Smooth muscle cell (in vitro differentiated cells): ENCODE measurements around the gene PPM1N. TPM values are rescaled to one million over a fixed set of nuclear protein-coding genes. Genes with fewer than 3 reads are reported as not detected.

Source experiments
- DNase-seq: peaks from one replicate; lab custom pipeline; 2025; ENCODE audit not compliant: unreplicated experiment; lab: John Stamatoyannopoulos, UW
- H2AFZ ChIP-seq: fragments of 200-600 bp; sonication (generic); 2 replicates; pipeline ENCODE4 v1.6.0; 2016; ENCODE audit warnings: antibody characterized with exemption, low read depth, mild to moderate bottlenecking
- H3F3A ChIP-seq: fragments of 200-600 bp; sonication (generic); 2 replicates; pipeline ENCODE4 v1.6.0; 2017; ENCODE audit warnings: antibody characterized with exemption, low read depth
- H3K27ac ChIP-seq: fragments of 200-600 bp; sonication (generic); 2 replicates; pipeline ENCODE4 v1.5.1; 2016; ENCODE audit warnings: low read depth, mild to moderate bottlenecking
- H3K27me3 ChIP-seq: fragments of 200-600 bp; sonication (generic); 2 replicates; pipeline ENCODE4 v1.6.1; 2016; ENCODE audit warnings: low read depth, mild to moderate bottlenecking
- H3K36me3 ChIP-seq: fragments of 200-600 bp; sonication (generic); 2 replicates; pipeline ENCODE4 v1.5.1; 2016; ENCODE audit warnings: low read depth
- H3K4me1 ChIP-seq: fragments of 200-600 bp; sonication (generic); 2 replicates; pipeline ENCODE4 v1.5.1; 2016; ENCODE audit warnings: low read depth
- H3K4me2 ChIP-seq: fragments of 200-600 bp; sonication (generic); 2 replicates; pipeline ENCODE4 v1.6.0; 2016; ENCODE audit warnings: mild to moderate bottlenecking
- H3K4me3 ChIP-seq: fragments of 200-600 bp; sonication (generic); 2 replicates; pipeline ENCODE4 v1.5.1; 2016; ENCODE audit warnings: mild to moderate bottlenecking
- H3K79me2 ChIP-seq: fragments of 200-600 bp; sonication (generic); 2 replicates; pipeline ENCODE4 v1.6.0; 2016; ENCODE audit warnings: low read depth, mild to moderate bottlenecking
- H3K9ac ChIP-seq: fragments of 200-600 bp; sonication (generic); 2 replicates; pipeline ENCODE4 v1.6.0; 2016; ENCODE audit warnings: low read depth
- H3K9me3 ChIP-seq: fragments of 200-600 bp; sonication (generic); replicated peaks from 2 replicates; pipeline ENCODE4 v1.5.1; 2016; ENCODE audit warnings: low read depth
- H4K20me1 ChIP-seq: fragments of 200-600 bp; sonication (generic); 2 replicates; pipeline ENCODE4 v1.6.0; 2016; ENCODE audit warnings: low read depth
- CTCF ChIP-seq: fragments of 200-600 bp; sonication (generic); IDR thresholded peaks from 2 replicates; pipeline ENCODE4 v1.5.1; 2017; ENCODE audit warnings: borderline replicate concordance, mild to moderate bottlenecking, antibody characterized with exemption; ENCODE audit not compliant: insufficient read depth, poor library complexity, severe bottlenecking
- WGBS: methylation state at CpG from one replicate; pipeline ENCODE4 v1.1.7; 2016; ENCODE audit warnings: low lambda C conversion rate; 5-methylcytosine and 5-hydroxymethylcytosine counted together
- polyA plus RNA-seq: library from polyadenylated mRNA; unstranded; fragments of >200 nt; fragmentation: Nextera tagmentation; extraction: Ambion mirVana; gene quantifications from 2 replicates; pipeline ENCODE4 v1.2.1, GENCODE V29; 2016
- total RNA-seq: library from RNA; depleted of rRNA; stranded (reverse); fragments of >200 nt; gene quantifications from 2 replicates; pipeline ENCODE4 v1.2.3, GENCODE V29; 2014

Gene PPM1N
- total and polyA plus RNA-seq, 2 experiments from 2014 or later, result 0.16 to 0.58 TPM

GRCh38 chr19:45515807-45516401 is 17.7 kb downstream of the PPM1N start:
- Histone ChIP-seq H3K9me3 (no peaks in the 10 kb centered on the region), H3F3A (peaks cover 4% of the 10 kb centered on the region), H3K4me2 (no peak overlapping the region), H3K4me1 (no peaks in the 10 kb centered on the region), H3K9ac (no peak overlapping the region), H3K36me3 (peaks cover 5% of the 10 kb centered on the region), H2AFZ (no peak overlapping the region), H3K79me2 (peaks cover 75% of the 10 kb centered on the region), H3K4me3 (no peak overlapping the region), H3K27ac (no peak overlapping the region), H4K20me1 (peaks cover 97% of the 10 kb centered on the region), H3K27me3 (no peaks in the 10 kb centered on the region)
- WGBS, result 91% methylated on average over 9 of the region's 9 CpGs
- no peak for DNase-seq
- TF ChIP-seq CTCF, result no peak

GRCh38 chr19:45517238-45517637 is 19.0 kb downstream of the PPM1N start:
- no peaks in the 10 kb centered on the region for H3K9me3 ChIP-seq
- H3K9ac ChIP-seq, result no peak overlapping the region
- DNase-seq, result no peak
- no peak overlapping the region for H3K4me3 ChIP-seq
- H3K27ac ChIP-seq, result no peak overlapping the region
- H3K27me3 ChIP-seq, result no peaks in the 10 kb centered on the region
- H4K20me1 ChIP-seq, result peaks cover 97% of the 10 kb centered on the region
- no peaks in the 10 kb centered on the region for H3K4me1 ChIP-seq
- no peak for TF ChIP-seq CTCF
- H3K36me3 ChIP-seq, result peaks cover 6% of the 10 kb centered on the region
- H2AFZ ChIP-seq, result no peak overlapping the region
- peaks cover 13% of the 10 kb centered on the region for H3F3A ChIP-seq
- WGBS, result 92% methylated on average over 7 of the region's 7 CpGs
- no peak overlapping the region for H3K4me2 ChIP-seq
- H3K79me2 ChIP-seq, result peaks cover 62% of the 10 kb centered on the region

- H3K9me3 ChIP-seq, result no peaks in the 10 kb centered on the region
- 96% methylated on average over 42 of the region's 50 CpGs for WGBS
These were observed 19.6 kb downstream of the PPM1N start for GRCh38 chr19:45517641-45518468.

More at GRCh38 chr19:45517641-45518468, 19.6 kb downstream of the PPM1N start:
- no peak overlapping the region for H3K4me2 ChIP-seq
- H3K4me1 ChIP-seq, result no peaks in the 10 kb centered on the region
- H3K27me3 ChIP-seq, result no peaks in the 10 kb centered on the region
- peaks cover 97% of the 10 kb centered on the region for H4K20me1 ChIP-seq
- no peak for TF ChIP-seq CTCF
- peaks cover 56% of the 10 kb centered on the region for H3K79me2 ChIP-seq
- H3K4me3 ChIP-seq, result no peak overlapping the region
- no peak overlapping the region for H3K9ac ChIP-seq
- DNase-seq, result no peak
- no peak overlapping the region for H2AFZ ChIP-seq
- H3K27ac ChIP-seq, result no peak overlapping the region
- peaks cover 13% of the 10 kb centered on the region for H3F3A ChIP-seq
- H3K36me3 ChIP-seq, result peaks cover 6% of the 10 kb centered on the region
